ENCODE data around the gene CSNK1G3. TPM values are rescaled to one million over a fixed set of nuclear protein-coding genes. Genes with fewer than 3 reads are reported as not detected.
"Not testable (repeated sequence)": the region's sequence is repeated elsewhere in the genome, so short reads cannot be mapped to it uniquely, and the experiment has no call there.

The CSNK1G3 gene
- total RNA-seq (2014; rRNA removed; shearing (Covaris generic)): 34.8 and 45.6 TPM in 2 replicates

DNA sequence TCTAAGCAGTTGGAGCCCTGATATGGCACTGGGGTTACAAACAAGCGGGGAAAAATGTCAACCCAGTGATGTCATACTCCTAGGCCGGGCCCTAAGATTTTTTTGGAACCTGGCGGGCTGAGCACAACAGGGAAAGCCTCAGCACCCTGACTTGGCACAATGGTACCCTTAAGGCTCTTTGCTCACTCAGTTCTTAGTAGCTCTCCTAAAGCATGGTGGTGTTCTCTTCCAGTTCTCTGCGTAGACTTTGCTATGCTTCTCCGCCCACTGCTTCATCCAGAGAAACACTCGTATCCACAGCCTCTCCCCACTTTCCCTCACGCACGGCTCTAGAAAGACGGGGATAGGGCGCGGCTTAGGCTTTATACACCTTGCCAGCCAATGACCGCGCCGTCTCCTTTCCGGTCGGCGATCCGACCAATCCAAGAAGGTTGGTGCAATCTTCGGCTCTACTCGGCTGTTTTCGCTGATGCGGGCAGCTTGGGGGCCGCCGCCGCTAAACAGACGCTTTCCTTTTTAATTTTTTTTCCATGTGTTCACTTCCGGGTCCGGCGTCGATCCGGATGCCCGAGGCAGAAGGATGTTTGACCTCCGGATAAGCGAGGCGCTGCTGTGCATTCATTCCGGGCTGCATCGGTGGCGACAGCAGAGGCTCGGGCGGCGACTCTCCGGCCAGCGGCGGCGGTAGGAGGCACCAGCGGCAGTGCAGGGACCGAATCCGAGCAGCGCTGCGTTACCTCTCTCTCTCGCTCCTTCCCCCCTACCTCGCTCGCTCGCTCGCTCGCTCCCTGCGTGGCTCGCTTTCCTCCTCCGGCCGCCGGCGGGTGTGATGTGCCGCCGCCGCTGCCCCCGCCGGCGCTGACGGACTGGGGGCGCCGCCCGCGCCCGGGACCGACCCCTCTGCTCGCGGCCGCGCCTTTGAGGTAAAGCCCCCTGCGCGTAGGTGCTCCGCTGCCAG, at the start of gene CSNK1G3:
CSNK1G3 (plus strand) TSS at position 530 of the 958 bp plus-strand sequence. CDS start 33,487 bp downstream, outside the sequence.
- DNase-seq (ENCODE audit: low spot score): peak; percentile 98

DNA sequence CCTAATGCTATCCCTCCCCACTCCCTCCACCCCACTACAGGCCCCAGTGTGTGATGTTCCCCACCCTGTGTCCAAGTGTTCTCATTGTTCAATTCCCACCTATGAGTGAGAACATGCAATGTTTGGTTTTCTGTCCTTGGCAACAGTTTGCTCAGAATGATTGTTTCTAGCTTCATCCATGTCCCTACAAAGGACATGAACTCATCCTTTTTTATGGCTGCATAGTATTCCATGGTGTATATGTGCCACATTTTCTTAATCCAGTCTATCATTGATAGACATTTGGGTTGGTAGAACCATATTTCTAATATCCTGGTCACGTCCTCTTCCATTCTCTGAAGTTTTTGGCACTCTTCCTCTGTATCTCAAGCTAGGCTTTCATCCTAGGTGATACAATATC, 45.1 kb upstream of the CSNK1G3 start:
- not testable (repeated sequence) for DNase-seq (ENCODE audit: low spot score)

DNA sequence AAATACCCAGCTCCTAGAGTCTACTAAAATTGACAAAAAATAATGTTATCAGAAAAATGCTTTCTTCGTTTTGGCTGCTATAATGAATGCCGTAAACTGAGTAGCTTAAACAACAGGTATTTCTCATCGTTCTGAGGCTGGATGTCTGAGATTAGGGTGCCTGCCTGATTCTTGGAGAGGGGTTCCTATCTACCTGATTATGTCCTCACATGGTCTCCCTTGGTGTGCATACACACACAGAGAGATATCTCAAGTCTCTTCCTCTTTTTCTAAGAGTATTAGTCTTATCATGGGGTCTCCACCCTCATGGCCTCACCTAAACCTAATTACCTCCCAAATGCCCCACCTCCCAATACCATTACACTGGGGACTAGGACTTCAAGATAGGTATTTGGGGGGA, 40.6 kb upstream of the CSNK1G3 start:
- DNase-seq (ENCODE audit: low spot score): no peak

DNA sequence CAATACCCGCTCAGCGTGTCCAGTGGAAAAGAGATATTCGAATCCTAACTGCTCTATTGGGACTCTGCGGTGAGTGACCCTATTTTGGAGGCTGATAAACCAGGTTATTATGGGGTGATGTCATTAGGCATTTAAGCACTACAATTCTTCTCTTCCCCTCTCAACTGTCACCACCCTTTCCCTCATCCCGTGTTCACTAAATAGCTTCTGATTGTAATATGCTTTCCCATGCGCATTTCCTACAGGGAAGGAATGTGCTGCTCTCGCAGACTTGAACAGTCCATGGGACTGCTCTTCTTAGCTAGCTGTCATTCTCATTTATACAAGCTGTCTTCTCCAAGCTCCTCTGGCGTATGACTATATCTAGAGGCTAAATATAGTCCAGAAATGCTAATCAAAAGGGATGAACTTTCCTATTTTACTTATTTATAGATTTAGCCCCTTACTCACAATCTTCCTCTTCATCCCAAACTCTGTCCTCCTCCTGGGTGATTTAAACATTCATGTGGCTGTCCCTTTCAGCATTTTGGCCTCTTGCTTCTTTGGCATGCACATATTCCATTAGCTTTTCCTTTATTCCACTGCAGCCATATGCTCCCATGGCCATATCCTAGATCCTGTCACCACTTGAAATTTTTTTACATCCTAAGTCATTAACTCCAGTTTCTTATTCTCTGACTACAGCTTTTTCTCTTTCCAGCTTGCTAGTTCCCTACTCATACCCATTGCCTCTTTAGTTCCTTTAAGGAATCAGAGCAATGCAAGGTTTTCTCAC, 39.6 kb upstream of the CSNK1G3 start:
- DNase-seq (ENCODE audit: low spot score): no peak

DNA sequence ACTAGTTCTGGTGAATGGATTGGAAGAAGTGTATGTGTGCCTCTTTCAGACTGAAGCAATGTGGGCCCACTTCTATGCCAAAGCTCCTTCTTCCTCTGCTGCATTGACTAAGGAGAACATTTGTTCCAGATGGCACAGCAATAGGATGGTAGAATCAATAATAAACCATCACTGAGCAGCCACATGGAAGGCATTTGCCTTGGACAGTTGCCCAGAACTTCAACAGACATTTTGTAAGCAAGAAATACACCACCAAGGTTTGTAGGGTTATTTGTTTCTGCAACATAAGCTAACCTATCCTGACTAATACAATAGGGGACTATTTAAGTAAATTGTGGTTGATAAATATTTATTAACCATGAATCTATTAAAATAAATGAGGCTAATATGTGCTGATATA, 37.7 kb upstream of the CSNK1G3 start:
- no peak for DNase-seq (ENCODE audit: low spot score)

DNA sequence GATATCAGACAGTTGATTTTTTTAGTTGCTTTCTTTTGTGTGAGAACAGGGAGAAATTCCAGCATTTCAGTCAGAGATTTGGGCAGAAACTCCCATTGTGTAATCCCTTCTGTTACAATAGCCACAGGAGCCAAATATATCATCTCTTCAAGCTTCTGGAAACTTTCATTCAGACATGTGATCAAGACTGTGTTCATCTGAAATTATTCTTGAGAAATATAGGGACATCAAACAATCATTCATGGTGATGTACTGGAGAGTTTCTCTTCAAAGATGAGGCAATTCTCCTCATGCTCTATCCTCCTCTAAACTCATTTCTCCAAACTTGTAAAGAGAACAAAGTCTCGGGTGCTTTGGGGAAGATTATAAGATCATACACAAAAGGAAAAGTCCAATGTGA, 35.2 kb upstream of the CSNK1G3 start:
- DNase-seq (ENCODE audit: low spot score): no peak

DNA sequence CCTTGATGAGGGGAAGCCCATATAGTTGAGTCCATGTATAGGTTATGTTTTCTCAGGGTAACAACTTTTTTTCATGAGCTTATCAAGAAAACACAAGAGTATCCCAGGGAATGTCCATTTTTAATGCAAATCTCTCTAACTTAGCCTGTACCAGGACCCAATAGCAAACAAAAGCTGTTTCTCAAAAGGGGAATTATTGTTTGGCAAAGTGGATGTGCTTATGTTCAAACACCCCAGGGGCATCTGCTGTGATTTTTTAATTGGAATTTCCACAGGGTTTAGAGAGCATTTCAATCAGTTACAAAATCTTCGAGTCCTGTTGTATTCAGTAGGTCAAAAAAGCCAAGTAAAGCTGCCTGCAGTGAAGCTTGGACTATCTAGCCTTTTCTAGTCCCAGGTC, 33.4 kb upstream of the CSNK1G3 start:
- no peak for DNase-seq (ENCODE audit: low spot score)

DNA sequence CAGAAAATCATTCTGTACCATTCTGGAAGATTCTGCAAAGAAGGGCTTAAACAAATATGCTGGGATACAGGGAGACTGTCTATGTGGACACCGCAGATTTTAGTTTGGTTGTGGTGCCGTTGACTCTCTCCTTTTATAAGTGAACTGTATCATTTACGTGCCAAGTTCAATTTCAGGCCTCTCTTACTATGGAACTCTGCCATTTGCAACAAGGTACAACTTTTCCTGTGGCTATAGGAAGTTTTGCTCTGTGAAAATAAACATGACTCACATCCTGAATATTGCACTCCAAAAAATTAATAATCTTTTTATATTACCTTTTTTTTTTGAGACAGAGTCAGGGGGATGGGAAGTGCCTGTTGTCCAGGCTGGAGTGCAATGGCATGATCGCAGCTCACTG, 29.7 kb upstream of the CSNK1G3 start:
- DNase-seq (ENCODE audit: low spot score): no peak

DNA sequence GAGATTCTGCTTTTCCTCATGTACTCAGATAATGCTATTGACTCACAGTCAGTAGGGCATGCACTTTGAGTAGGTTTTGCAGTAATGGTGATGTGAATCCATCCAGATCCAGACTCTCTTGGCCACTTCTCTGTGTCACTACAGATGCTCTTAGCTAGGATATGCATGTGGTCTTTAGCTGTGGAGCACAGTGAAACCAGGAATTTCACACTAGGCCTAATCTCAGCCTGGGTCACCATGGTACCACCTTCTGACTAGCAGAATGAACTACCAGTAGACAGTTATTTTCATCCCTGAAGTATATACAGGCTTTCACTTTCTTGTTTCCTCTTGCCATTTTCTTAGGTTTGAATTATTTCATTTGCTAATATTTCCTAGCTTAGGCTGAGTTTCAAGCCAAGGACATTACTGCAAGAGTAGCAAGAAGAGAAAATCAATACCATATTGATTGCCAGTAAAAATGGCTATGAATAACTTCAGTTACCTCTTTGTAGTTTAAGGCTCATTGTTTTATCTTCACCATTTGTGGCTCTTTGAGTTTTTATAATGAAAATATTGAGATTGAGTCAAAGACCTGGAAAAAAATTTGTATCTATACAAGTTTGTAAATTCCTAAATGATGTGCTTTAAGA, 28.4 kb upstream of the CSNK1G3 start:
- DNase-seq (ENCODE audit: low spot score): no peak

DNA sequence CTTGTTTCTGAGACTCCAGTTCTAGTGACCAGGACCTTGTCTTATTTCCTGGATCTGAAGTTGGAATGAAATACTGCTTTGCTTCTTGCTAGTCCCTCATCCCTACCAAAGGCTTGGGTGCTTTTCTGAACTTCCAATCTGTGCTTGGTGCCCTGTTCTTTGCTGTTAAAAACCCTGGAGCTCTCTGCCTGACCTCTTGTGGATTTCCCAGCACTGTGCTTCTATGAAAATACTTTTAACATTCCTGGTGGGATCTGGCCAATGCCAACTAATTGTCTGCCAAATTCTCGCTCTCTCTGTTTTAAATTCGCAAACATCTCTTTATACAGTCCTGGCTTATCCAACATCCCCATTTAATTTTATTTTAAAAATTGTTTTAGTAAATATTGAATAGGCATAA, 26.7 kb upstream of the CSNK1G3 start:
- no peak for DNase-seq (ENCODE audit: low spot score)

DNA sequence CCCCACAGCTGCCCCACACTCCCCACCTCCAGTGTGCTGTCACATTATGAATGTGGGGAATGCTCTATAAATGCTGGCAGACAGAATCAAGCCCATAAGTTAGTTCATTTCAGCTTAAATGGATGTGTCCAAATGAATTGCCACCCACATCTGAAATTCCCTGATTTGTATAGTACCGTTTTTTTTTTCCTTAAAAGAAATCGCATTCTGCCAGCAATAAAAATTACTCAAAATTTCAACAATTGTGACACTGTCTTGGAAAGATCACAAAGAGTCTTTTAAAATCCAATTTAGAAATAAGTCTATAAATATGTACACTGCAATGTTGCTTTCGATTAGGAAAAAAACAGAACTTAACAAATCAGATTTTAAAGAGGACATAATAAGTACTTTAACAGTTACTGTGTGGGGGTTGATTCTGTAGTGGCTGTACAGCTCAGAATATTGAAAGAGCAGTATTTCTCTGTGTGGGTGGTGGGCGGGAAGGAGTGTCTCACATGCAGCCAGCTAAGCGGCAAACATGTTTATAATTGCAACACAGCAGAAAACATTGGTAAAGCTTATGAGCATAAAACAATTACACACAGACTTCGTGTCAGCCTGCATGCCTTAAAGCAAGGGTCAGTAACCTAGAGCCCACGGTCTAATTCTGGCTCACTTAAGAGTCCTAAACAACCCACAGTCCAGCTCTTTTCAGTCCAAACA, 24.9 kb upstream of the CSNK1G3 start:
- DNase-seq (ENCODE audit: low spot score): peak; percentile 11

DNA sequence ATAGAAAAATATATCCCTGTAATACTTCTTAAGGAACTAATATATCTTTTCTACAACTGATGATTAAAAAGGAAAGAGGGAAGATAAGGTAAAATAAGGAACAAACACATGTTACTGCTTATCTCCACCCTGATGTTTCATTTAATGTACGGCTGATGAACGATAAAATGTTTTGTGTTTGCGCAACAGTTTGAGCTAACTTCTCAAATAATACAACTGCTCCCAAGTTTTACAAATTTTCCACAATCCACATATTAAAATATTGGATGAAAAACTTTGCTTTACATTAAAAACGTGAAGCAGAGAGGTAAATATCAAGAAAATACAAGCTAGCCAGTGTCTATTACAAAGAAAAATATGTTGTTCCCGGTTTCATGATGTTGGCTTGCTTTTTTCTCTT, 21.0 kb upstream of the CSNK1G3 start:
- DNase-seq (ENCODE audit: low spot score): no peak

DNA sequence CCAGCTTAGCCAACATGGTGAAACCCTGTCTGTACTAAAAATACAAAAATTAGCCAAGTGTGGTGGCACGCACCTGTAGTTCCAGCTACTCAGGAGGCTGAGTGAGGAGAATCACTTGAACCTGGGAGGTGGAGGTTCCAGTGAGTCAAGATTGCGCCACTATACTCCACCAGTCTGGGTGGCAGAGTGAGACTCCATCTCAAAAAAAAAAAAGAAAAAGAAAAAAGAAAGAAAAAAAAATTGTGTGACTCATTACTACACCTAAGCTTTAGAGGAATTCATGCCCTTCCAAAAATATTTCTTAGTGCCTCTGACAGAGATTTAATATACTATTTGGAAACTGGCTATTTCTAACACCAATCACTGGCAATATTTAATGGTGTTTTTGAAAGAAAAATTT, 16.8 kb upstream of the CSNK1G3 start:
- not testable (repeated sequence) for DNase-seq (ENCODE audit: low spot score)

DNA sequence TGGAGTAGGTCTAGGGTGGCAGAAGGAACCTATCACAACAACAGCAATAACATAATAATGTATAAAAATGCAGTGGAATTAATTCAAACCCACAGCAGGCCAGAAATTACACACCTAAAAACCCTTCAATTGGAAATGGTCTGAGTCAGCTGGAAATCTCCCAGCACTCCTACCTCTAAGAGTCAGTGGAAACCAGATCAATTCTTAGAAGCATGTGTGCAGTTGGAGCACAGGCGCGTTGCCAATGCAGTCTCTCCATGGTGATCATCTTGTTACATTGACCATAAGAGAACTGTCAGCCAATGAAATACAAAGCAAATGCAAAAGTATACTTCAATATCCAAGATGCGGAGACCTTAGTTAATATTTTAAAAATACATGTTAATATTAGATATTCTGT, 15.1 kb upstream of the CSNK1G3 start:
- DNase-seq (ENCODE audit: low spot score): no peak

DNA sequence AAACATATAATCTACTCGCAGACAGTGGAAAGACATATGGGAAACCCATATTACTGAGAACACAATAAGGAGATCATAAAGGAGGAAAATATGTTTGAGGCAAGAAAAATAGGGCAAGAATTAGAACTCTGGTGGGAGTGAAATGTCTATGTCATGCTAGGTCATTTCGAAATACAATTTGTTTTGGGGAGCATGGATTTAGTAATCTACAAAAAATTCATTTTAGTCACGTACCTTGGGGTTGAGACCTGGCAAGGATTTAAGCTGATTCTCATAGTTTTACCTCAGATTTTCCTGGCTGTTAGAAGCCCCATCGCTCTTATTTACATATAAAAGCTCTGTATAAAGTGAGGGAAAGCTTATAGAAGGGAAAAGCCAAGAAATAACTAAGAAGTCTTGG, 11.5 kb upstream of the CSNK1G3 start:
- no peak for DNase-seq (ENCODE audit: low spot score)

DNA sequence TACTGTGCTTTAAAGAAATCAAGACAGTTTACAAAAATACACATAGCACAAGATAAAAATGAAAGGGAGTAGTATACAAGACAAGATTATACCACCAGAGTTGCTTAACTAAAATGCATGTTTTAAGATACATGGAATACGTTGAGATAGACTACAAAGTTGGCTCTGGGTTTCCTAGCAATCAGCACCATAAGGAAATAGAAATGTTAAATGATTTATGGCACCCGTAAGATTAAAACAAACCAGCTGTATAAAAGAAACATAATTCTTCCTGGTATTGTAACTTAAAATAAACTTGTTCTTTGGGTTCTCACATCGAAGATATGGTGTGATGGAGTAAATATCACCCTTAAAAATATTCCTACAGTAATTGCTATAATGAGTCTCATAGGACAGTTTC, 9.9 kb upstream of the CSNK1G3 start:
- no peak for DNase-seq (ENCODE audit: low spot score)

DNA sequence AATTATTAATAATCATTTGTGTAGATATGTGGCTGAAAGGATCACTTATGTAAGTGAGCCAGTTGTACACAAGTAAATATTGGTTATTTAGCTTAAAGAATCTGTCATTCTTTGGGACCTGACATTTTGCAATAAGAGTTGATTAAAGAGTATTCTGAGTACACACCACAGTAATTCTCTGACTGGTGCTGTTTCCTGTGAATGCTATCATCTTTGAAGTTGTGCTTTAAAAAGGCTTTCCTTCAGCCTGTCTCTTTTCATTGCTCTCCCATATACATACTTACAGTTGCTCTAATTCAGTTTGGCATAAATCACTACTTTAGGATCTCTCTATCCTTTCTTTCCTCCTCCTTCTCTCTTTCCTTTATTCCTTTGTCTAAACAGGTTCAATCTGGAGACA, 8.7 kb upstream of the CSNK1G3 start:
- no peak for DNase-seq (ENCODE audit: low spot score)

DNA sequence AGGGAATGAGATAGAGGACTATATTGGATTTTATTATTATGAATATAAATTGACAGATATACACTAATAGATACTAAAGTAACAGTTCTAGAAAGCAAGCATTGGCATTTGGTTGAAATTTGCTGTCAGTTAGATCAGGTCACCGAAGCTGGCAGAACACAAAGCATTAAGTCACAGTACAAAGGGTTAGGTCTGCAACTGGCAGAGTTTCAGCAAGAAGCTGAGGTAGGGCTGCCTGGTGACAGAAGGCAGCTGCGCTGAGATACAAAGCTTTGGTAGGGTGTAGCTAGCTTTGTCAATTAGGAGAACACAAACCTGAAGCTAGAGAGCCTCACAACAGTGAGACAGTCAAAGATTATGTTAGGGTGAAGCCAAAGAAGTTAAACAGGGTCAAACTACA, 6.3 kb upstream of the CSNK1G3 start:
- DNase-seq (ENCODE audit: low spot score): no peak

DNA sequence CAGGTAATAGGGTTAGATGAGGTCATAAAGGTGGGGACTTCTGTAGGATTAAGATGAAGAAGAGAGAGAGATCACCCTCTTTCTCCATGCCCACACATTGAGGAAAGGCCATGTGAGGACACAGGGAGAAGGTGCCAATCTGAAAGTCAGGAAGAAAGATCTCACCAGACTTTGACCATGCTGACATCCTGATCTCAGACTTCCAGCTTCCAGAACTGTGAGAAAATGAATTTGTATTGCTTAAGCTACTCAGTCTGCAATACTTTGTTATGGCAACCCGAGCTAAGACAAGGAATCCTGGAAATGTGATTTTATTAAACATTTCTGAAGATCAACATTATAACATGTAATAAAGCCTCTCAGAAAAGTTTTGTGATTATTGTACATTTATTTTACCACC, 3.5 kb upstream of the CSNK1G3 start:
- no peak for DNase-seq (ENCODE audit: low spot score)

DNA sequence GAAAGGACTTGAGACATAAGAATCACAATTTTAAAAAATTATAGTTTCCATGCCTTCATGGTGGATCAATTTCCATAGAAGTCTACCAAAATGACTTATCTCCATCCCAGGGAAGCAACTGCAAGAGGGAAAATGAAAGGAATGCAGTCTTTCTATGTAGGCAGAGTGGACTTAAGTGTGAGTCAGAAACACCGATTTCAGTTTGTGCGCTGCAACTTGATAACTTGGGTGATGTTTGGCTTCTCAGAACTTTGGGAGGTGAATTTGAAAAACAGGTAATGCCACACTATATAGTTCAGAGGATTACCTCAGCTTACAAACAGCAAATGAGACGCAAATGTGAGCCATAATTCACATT, 708 bp upstream of the CSNK1G3 start:
- peak; percentile 10 for DNase-seq (ENCODE audit: low spot score)

DNA sequence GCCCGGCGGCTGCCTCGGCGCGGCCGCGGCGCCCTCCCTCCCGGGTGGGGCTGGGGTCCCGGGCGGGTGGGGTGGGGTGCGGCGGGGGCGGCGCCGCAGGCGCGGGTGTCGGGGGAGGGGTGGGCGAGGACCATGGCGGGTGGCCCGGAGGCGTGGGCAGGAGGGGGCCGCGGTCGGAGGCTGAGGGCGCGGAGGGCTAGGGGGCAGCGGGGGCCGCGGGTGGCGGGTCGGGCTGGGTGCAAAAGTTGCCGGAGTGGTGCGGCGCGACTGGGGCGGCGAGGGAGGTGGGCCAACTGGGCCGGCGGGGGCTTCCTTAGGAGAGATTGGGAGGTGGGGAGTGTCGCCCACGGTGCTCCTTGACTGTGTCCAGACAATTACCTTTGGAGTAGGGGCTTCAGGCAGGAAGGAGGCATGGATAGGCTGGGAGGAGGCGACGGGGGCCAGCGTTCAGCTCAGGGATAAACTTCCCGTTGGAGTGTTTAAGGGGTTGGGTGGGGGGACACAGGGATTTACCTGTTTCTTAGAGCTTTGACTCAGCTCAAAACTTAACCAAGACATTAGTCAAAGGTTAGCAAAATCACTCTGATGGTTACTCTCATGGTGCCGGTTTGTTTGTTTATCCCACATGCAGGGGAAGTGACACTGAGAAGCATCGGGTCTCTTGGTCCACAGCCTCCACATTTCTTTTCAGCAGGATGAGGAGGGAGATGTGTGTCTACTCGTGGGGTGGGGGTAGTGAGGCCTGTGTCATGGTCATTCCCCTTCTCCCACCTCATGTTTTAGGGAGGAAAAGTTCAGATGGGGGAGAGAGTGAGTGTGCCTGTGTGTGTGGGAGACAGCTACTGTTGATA, 859 bp downstream of the CSNK1G3 start:
- peak; percentile 33 for DNase-seq (ENCODE audit: low spot score)
